Esophagus muscularis mucosa (tissue), 4 donors: ENCODE measurements around the gene ITPR1.

Experiments
- EP300 ChIP-seq: sonication (generic); formaldehyde crosslinking; IDR thresholded peaks from one replicate; pipeline ENCODE4 v1.6.1; 2017; ENCODE audit warnings: antibody characterized with exemption
- POLR2AphosphoS5 ChIP-seq, 2 donors: sonication (generic); formaldehyde crosslinking; IDR thresholded peaks; one replicate each; pipeline ENCODE4 v1.6.1; 2017; ENCODE audit warnings: antibody characterized with exemption in 2 of 2
- TF ChIP-seq, protein P1 (sequence below), 3 experiments: fragments of 200-600 bp in 2 of 3; fragments of 450-650 bp in 1 of 3; sonication (generic) in 2 of 3; IDR thresholded peaks; one replicate each; pipeline ENCODE4 v1.5.1; 2017 to 2019; ENCODE audit warnings: antibody characterized with exemption in 3 of 3, mild to moderate bottlenecking in 2 of 3, moderate library complexity in 1 of 3

DNA sequence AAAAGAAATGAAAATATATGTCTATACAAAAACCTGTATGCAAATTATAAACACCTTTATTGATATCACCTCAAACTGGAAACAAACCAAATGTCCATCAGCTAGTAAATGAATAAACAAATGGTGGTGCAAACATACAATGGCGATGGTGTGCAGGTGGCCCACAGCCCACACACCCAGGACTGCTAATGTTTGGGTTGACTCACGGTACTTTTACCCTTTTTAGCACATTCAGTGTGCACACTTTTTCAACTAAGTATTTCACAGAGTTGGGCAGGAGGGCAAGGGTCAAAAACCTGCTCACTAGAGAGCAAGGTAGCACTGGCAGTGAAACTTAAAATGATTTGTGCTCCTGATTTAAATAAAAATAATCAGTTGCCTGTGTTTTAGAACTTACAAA, 363.0 kb downstream of the ITPR1 start:
- TF ChIP-seq, protein P1, sequence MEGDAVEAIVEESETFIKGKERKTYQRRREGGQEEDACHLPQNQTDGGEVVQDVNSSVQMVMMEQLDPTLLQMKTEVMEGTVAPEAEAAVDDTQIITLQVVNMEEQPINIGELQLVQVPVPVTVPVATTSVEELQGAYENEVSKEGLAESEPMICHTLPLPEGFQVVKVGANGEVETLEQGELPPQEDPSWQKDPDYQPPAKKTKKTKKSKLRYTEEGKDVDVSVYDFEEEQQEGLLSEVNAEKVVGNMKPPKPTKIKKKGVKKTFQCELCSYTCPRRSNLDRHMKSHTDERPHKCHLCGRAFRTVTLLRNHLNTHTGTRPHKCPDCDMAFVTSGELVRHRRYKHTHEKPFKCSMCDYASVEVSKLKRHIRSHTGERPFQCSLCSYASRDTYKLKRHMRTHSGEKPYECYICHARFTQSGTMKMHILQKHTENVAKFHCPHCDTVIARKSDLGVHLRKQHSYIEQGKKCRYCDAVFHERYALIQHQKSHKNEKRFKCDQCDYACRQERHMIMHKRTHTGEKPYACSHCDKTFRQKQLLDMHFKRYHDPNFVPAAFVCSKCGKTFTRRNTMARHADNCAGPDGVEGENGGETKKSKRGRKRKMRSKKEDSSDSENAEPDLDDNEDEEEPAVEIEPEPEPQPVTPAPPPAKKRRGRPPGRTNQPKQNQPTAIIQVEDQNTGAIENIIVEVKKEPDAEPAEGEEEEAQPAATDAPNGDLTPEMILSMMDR (IDR thresholded peaks at IDR 0.05) = no peak
- TF ChIP-seq EP300 (no peak), POLR2AphosphoS5 (IDR thresholded peaks at IDR 0.05) (no peak)
